HepG2 (cell line): ENCODE results near the gene SLC35D2. TPM values are rescaled to one million over a fixed set of nuclear protein-coding genes. Genes with fewer than 3 reads are reported as not detected.

Experiments used
- ATAC-seq: fragments of 200-7000 bp; cut with Tn5 transposase; 3 replicates; pipeline ENCODE4 v1.9.1; 2020; ENCODE audit warnings: mild to moderate bottlenecking, moderate library complexity
- BruUV-seq: library from RNA; stranded (reverse); fragments of 400-500 nt; replicated peaks from 2 replicates; lab custom pipeline; 2021; lab: Mats Ljungman, UMichigan
- CTCF ChIA-PET: fragments of 300-600 bp; formaldehyde crosslinking; extraction: SDS; loops from one replicate; lab custom pipeline; 2021; ENCODE audit warnings: low total read pairs, inconsistent platforms, low intra/inter-chr PET ratio; lab: Yijun Ruan, JAX
- POLR2A ChIA-PET: fragments of 350-600 bp; sonication (Branson Sonifier 250); formaldehyde crosslinking; loops from one replicate; lab custom pipeline; 2020; ENCODE audit warnings: antibody characterized with exemption, inconsistent platforms; lab: Yijun Ruan, JAX
- DNase-seq: peaks from one replicate; pipeline ENCODE4 v3.0.0-alpha.2; 2015; ENCODE audit warnings: low spot score
- FAIRE-seq: peaks from 3 replicates; lab custom pipeline; 2011; peaks lifted over from hg19 to GRCh38; lab: Jason Lieb, UNC
- H2AFZ ChIP-seq: one replicate; pipeline ENCODE4 v1.6.1; 2011; ENCODE audit warnings: low read length, inconsistent platforms
- H3K27ac ChIP-seq: fragments of 300-600 bp; 3 replicates; pipeline ENCODE4 v1.8.0; 2011; ENCODE audit warnings: mixed run types, mild to moderate bottlenecking, mixed read lengths, low read length, inconsistent platforms; ENCODE audit not compliant: insufficient read depth; ENCODE audit errors: extremely low read length
- H3K27me3 ChIP-seq, 2 experiments: fragments of 200-600 bp in 1 of 2; 2 replicates in 1 of 2; 3 replicates in 1 of 2; pipeline versions ENCODE4 v1.6.0 to v1.8.0; 2011; ENCODE audit warnings: low read length in 2 of 2, mild to moderate bottlenecking in 2 of 2, moderate library complexity in 2 of 2, inconsistent platforms in 1 of 2; ENCODE audit not compliant: insufficient read depth in 2 of 2, control insufficient read depth in 1 of 2
- H3K36me3 ChIP-seq, 2 experiments: fragments of 200-600 bp in 1 of 2; replicated peaks in 1 of 2; 2 replicates in 1 of 2; 3 replicates in 1 of 2; pipeline versions ENCODE4 v1.5.1 to v1.8.0; 2011; ENCODE audit warnings: low read length in 2 of 2, inconsistent platforms in 1 of 2; ENCODE audit not compliant: insufficient read depth in 2 of 2, control insufficient read depth in 1 of 2
- H3K4me1 ChIP-seq: 2 replicates; pipeline ENCODE4 v1.5.1; 2012; ENCODE audit warnings: low read length, inconsistent platforms; ENCODE audit not compliant: insufficient read depth
- H3K4me2 ChIP-seq: 2 replicates; pipeline ENCODE4 v1.6.0; 2011; ENCODE audit warnings: low read depth, low read length, inconsistent platforms
- H3K4me3 ChIP-seq, 3 experiments: fragments of 200-600 bp in 1 of 3; sonication (generic), shearing (Covaris generic) in 1 of 3; replicated peaks in 1 of 3; 2 replicates each; pipeline ENCODE4 v1.5.1; 2011 to 2016; ENCODE audit warnings: low read length in 3 of 3, inconsistent platforms in 2 of 3, low read depth in 2 of 3, mild to moderate bottlenecking in 2 of 3, control low read depth in 1 of 3, mixed read lengths in 1 of 3; ENCODE audit not compliant: insufficient read depth in 1 of 3
- H3K79me2 ChIP-seq: one replicate; pipeline ENCODE4 v1.6.1; 2011; ENCODE audit warnings: low read length, inconsistent platforms; ENCODE audit not compliant: insufficient read depth
- H3K9ac ChIP-seq: 2 replicates; pipeline ENCODE4 v1.6.0; 2011; ENCODE audit warnings: mild to moderate bottlenecking, low read depth, low read length, inconsistent platforms; ENCODE audit not compliant: insufficient read depth
- H3K9me3 ChIP-seq: 2 replicates; pipeline ENCODE4 v1.5.1; 2012; ENCODE audit warnings: mild to moderate bottlenecking, low read length
- H4K20me1 ChIP-seq: 2 replicates; pipeline ENCODE4 v1.6.0; 2011; ENCODE audit warnings: inconsistent platforms, mild to moderate bottlenecking, low read length, moderate library complexity; ENCODE audit not compliant: insufficient read depth
- ATF7 ChIP-seq, 2 experiments: fragments of 450-650 bp in 1 of 2; sonication (generic) in 1 of 2; formaldehyde crosslinking in 1 of 2; IDR thresholded peaks; 2 replicates each; pipeline versions ENCODE4 v1.4.0 to v1.6.1; 2016 to 2020; ENCODE audit warnings: antibody characterized with exemption in 1 of 2, mild to moderate bottlenecking in 1 of 2, missing genetic modification reagents in 1 of 2
- CCAR2 ChIP-seq: fragments of 200-400 bp; formaldehyde crosslinking; optimal IDR thresholded peaks from 2 replicates; pipeline ENCODE3; 2018; ENCODE audit warnings: low read depth, mild to moderate bottlenecking, low read length, moderate library complexity
- GATAD1 ChIP-seq: IDR thresholded peaks from 2 replicates; pipeline ENCODE4 v1.6.1; 2016; ENCODE audit warnings: missing genetic modification reagents, missing compliant biosample characterization
- IRF2 ChIP-seq: IDR thresholded peaks from 2 replicates; pipeline ENCODE4 v1.6.1; 2018; ENCODE audit warnings: missing genetic modification reagents, missing compliant biosample characterization
- JUN ChIP-seq: sonication (generic); formaldehyde crosslinking; IDR thresholded peaks from 2 replicates; pipeline ENCODE4 v1.4.0; 2020; ENCODE audit warnings: mild to moderate bottlenecking, missing genetic modification reagents
- MIXL1 ChIP-seq: IDR thresholded peaks from 2 replicates; pipeline ENCODE4 v1.6.1; 2016
- RBM39 ChIP-seq: fragments of 200-400 bp; formaldehyde crosslinking; IDR thresholded peaks from one replicate; pipeline ENCODE4 v1.6.1; 2018; ENCODE audit warnings: antibody characterized with exemption, mild to moderate bottlenecking, low read depth, low read length; ENCODE audit not compliant: poor library complexity, severe bottlenecking
- SNAPC2 ChIP-seq: sonication (generic); formaldehyde crosslinking; IDR thresholded peaks from 2 replicates; pipeline ENCODE4 v1.8.1; 2022; ENCODE audit warnings: mild to moderate bottlenecking, missing genetic modification reagents
- SRSF9 ChIP-seq: fragments of 200-400 bp; formaldehyde crosslinking; IDR thresholded peaks from 2 replicates; pipeline ENCODE4 v1.6.1; 2018; ENCODE audit warnings: borderline replicate concordance, mild to moderate bottlenecking, low read depth, low read length; ENCODE audit not compliant: insufficient read depth, poor library complexity, severe bottlenecking
- SSRP1 ChIP-seq: IDR thresholded peaks from 2 replicates; pipeline ENCODE4 v1.6.1; 2016; ENCODE audit warnings: control low read depth
- ZNF530 ChIP-seq: sonication (generic); formaldehyde crosslinking; IDR thresholded peaks from 2 replicates; pipeline ENCODE4 v1.5.0; 2020; ENCODE audit warnings: low read depth, mild to moderate bottlenecking, missing genetic modification reagents
- ZNF747 ChIP-seq: sonication (generic); formaldehyde crosslinking; IDR thresholded peaks from 2 replicates; pipeline ENCODE4 v1.8.1; 2023; ENCODE audit warnings: missing genetic modification reagents, mild to moderate bottlenecking, borderline replicate concordance
- WGBS: methylation state at CpG from one replicate; pipeline ENCODE4 v1.1.6; 2017; ENCODE audit warnings: low lambda C conversion rate; 5-methylcytosine and 5-hydroxymethylcytosine counted together
- in situ Hi-C: cut with HindIII; loops from 2 replicates; pipeline ENCODE4 v1.10.0; 2017; ENCODE audit warnings: low pct_unique_long_range_greater_than_20kb; ENCODE audit not compliant: extremely low pct_ligation_motif_present
- intact Hi-C: fragments of 100-400 bp; cut with micrococcal nuclease; formaldehyde crosslinking; loops from one replicate; pipeline ENCODE4 v1.10.0; 2022; ENCODE audit not compliant: unreplicated experiment
- polyA plus RNA-seq, 8 experiments: library from polyadenylated mRNA; depleted of rRNA in 3 of 8; stranded (reverse) in 7 of 8; unstranded in 1 of 8; fragments of >200 nt; fragmentation: Illumina TruSeq in 4 of 8; extraction: Trizol in 4 of 8; gene quantifications; 2 replicates each; pipeline versions ENCODE4 v1.2.1 to v1.2.3, GENCODE V29; 2011 to 2016; ENCODE audit warnings: low read depth in 4 of 8, missing spikeins in 1 of 8, mixed read lengths in 1 of 8; ENCODE audit not compliant: insufficient read depth in 1 of 8
- total RNA-seq, 5 experiments: library from RNA; depleted of rRNA; stranded (reverse); fragments of >200 nt; fragmentation: Illumina TruSeq; extraction: Trizol; gene quantifications; 2 replicates each; pipeline ENCODE4 v1.2.3, GENCODE V29; 2016; ENCODE audit warnings: low read depth in 1 of 5
- TF ChIP-seq, protein P1 (sequence below): IDR thresholded peaks from 2 replicates; pipeline ENCODE4 v1.6.1; 2016; ENCODE audit warnings: missing genetic modification reagents, missing compliant biosample characterization
- TF ChIP-seq, protein P2 (sequence below): sonication (generic); formaldehyde crosslinking; IDR thresholded peaks from 2 replicates; pipeline ENCODE4 v1.4.0; 2020; ENCODE audit warnings: missing genetic modification reagents
- TF ChIP-seq, protein P3 (sequence below): sonication (generic); formaldehyde crosslinking; IDR thresholded peaks from 2 replicates; pipeline ENCODE4 v1.4.0; 2020; ENCODE audit warnings: missing genetic modification reagents, borderline replicate concordance
- TF ChIP-seq, protein P4 (sequence below): sonication (generic); formaldehyde crosslinking; conservative IDR thresholded peaks from 2 replicates; pipeline ENCODE4 v1.4.0; 2020; ENCODE audit warnings: missing genetic modification reagents
- TF ChIP-seq, protein P5 (sequence below): sonication (generic); formaldehyde crosslinking; IDR thresholded peaks from 2 replicates; pipeline ENCODE4 v1.9.0; 2022; ENCODE audit warnings: missing genetic modification reagents, mild to moderate bottlenecking, borderline replicate concordance

Gene SLC35D2
- total and polyA plus RNA-seq, 2 of the 13 experiments (the other 11 are each of a cell fraction or from before 2014, with no cell fraction given), result 96.2 to 103 TPM

DNA sequence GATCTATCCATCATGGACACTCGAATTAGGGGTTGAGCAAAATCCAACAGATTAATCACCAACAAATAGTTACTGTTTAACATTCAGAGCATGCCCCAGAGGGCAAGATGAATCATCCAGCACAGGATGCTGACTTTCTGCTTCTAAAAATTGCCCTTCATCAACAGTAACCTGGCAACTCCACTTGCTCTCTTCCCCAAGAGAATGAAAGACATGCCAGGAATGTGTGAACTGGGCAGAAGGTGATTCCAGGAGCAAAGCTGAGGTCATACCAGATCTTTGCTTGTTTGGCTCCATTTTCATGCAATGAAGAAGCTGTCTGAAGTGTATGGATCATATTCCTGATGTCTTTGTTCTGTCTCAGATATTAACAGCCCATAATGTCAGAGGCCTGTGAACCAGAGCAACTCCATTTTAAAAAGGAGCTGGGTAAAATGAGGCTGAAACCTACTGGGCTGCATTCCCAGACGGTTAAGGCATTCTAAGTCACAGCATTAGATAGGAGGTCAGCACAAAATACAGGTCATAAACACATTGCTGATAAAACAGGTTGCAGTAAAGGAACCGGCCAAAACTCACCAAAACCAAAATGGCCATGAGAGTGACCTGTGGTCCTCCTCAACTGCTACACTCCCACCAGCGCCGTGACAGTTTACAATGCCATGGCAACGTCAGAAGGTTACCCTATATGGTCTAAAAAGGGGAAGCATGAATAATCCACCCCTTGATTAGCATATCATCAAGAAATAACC is 37.1 kb upstream of the SLC35D2 start:
- CTCF ChIA-PET, result no interaction called here
- TF ChIP-seq JUN (peak; percentile 94), IRF2 (CRISPR knock-in tag) (peak; percentile 93), ZNF530 (no peak), CCAR2 (no peak), SNAPC2 (CRISPR knock-in tag) (peak; percentile 43; the same call in 1 of the 2 replicates), MIXL1 (peak; percentile 85), ATF7 (IDR thresholded peaks at IDR 0.05) (peak; percentile 83), ATF7 (CRISPR knock-in tag; IDR thresholded peaks at IDR 0.05) (peak; percentile 92), SSRP1 (CRISPR knock-in tag) (no peak), SRSF9 (no peak), ZNF747 (CRISPR knock-in tag) (no peak; the same call in 1 of the 2 replicates), GATAD1 (CRISPR knock-in tag) (0 out of 2 replicates have a peak, but pooled peaks have one; percentile 46), RBM39 (no peak)
- TF ChIP-seq, protein P1, sequence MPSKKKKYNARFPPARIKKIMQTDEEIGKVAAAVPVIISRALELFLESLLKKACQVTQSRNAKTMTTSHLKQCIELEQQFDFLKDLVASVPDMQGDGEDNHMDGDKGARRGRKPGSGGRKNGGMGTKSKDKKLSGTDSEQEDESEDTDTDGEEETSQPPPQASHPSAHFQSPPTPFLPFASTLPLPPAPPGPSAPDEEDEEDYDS (CRISPR knock-in tag), result peak; percentile 51; the same call in 1 of the 2 replicates
- TF ChIP-seq, protein P2, sequence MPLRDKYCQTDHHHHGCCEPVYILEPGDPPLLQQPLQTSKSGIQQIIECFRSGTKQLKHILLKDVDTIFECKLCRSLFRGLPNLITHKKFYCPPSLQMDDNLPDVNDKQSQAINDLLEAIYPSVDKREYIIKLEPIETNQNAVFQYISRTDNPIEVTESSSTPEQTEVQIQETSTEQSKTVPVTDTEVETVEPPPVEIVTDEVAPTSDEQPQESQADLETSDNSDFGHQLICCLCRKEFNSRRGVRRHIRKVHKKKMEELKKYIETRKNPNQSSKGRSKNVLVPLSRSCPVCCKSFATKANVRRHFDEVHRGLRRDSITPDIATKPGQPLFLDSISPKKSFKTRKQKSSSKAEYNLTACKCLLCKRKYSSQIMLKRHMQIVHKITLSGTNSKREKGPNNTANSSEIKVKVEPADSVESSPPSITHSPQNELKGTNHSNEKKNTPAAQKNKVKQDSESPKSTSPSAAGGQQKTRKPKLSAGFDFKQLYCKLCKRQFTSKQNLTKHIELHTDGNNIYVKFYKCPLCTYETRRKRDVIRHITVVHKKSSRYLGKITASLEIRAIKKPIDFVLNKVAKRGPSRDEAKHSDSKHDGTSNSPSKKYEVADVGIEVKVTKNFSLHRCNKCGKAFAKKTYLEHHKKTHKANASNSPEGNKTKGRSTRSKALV (CRISPR knock-in tag), result no peak
- TF ChIP-seq, protein P3, sequence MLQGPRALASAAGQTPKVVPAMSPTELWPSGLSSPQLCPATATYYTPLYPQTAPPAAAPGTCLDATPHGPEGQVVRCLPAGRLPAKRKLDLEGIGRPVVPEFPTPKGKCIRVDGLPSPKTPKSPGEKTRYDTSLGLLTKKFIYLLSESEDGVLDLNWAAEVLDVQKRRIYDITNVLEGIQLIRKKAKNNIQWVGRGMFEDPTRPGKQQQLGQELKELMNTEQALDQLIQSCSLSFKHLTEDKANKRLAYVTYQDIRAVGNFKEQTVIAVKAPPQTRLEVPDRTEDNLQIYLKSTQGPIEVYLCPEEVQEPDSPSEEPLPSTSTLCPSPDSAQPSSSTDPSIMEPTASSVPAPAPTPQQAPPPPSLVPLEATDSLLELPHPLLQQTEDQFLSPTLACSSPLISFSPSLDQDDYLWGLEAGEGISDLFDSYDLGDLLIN, result no peak
- TF ChIP-seq, protein P4, sequence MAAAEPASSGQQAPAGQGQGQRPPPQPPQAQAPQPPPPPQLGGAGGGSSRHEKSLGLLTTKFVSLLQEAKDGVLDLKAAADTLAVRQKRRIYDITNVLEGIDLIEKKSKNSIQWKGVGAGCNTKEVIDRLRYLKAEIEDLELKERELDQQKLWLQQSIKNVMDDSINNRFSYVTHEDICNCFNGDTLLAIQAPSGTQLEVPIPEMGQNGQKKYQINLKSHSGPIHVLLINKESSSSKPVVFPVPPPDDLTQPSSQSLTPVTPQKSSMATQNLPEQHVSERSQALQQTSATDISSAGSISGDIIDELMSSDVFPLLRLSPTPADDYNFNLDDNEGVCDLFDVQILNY (CRISPR knock-in tag), result no peak
- TF ChIP-seq, protein P5, sequence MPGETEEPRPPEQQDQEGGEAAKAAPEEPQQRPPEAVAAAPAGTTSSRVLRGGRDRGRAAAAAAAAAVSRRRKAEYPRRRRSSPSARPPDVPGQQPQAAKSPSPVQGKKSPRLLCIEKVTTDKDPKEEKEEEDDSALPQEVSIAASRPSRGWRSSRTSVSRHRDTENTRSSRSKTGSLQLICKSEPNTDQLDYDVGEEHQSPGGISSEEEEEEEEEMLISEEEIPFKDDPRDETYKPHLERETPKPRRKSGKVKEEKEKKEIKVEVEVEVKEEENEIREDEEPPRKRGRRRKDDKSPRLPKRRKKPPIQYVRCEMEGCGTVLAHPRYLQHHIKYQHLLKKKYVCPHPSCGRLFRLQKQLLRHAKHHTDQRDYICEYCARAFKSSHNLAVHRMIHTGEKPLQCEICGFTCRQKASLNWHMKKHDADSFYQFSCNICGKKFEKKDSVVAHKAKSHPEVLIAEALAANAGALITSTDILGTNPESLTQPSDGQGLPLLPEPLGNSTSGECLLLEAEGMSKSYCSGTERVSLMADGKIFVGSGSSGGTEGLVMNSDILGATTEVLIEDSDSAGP (CRISPR knock-in tag), result no peak

More for the DNA sequence above, 37.1 kb upstream of the SLC35D2 start:
- DNase-seq (peak; percentile 97), FAIRE-seq (peak; percentile 100), ATAC-seq (peak; percentile 49)
- POLR2A ChIA-PET, result interaction anchor here (0.6 to 1.6 kb wide), 6 partner anchors 11 to 200 kb away, joined by 3 to 6 read pairs (median 3); partner anchors contain the start of gene HABP4
- Histone ChIP-seq H3K9ac (peak overlapping the region; percentile 100), H3K9me3 (no peaks in the 10 kb centered on the region), H3K79me2 (peaks cover 15% of the 10 kb centered on the region), H3K4me3 (peak overlapping the region in 2 of 3 experiments; percentile 83 to 87; a peak in 2 of 6 replicates), H3K4me1 (peaks cover 51% of the 10 kb centered on the region), H2AFZ (no peak overlapping the region), H3K27ac (peak overlapping the region; percentile 99), H3K4me2 (peak overlapping the region; percentile 81), H4K20me1 (no peaks in the 10 kb centered on the region), H3K36me3 (no peaks in the 10 kb centered on the region), H3K27me3 (no peaks in the 10 kb centered on the region; a peak in 1 of 5 replicates)
- in situ Hi-C loops (no loop called here), intact Hi-C loops (no loop called here)
- 10% methylated on average over 6 of the region's 6 CpGs for WGBS
- BruUV-seq, result no TSS peak
